Stimulated activated CD4-positive, alpha-beta T cell treated with anti-CD3 and anti-CD28 coated beads, Interleukin-2, amount 100 ng/mL, for 4 hours (primary cell): ENCODE data around the gene NTHL1.

Experiments used
- DNase-seq: peaks from one replicate; pipeline ENCODE4 v3.0.0-alpha.2; 2020; ENCODE audit warnings: low read depth

NTHL1 gene

GRCh38 chr16:2063861-2064260 is 16.2 kb upstream of the NTHL1 start:
- DNase-seq, result no peak

- DNase-seq, result no peak
Measured at GRCh38 chr16:2062801-2063200, 15.2 kb upstream of the NTHL1 start.

GRCh38 chr16:2061526-2061925 is 13.9 kb upstream of the NTHL1 start:
- no peak for DNase-seq

- DNase-seq, result no peak
Measured at GRCh38 chr16:2061023-2061422, 13.4 kb upstream of the NTHL1 start.

- DNase-seq, result no peak
Measured at GRCh38 chr16:2060346-2060745, 12.7 kb upstream of the NTHL1 start.

GRCh38 chr16:2058872-2059271 is 11.2 kb upstream of the NTHL1 start:
- DNase-seq, result no peak

GRCh38 chr16:2058420-2058819 is 10.8 kb upstream of the NTHL1 start:
- DNase-seq, result no peak

- no peak for DNase-seq
Measured at GRCh38 chr16:2057438-2057837, 9.8 kb upstream of the NTHL1 start.

- DNase-seq, result no peak
Measured at GRCh38 chr16:2056681-2057407, 9.2 kb upstream of the NTHL1 start.

- no peak for DNase-seq
Measured at GRCh38 chr16:2056077-2056476, 8.4 kb upstream of the NTHL1 start.

- no peak for DNase-seq
Measured at GRCh38 chr16:2054543-2055245, 7.1 kb upstream of the NTHL1 start.

- no peak for DNase-seq
Measured at GRCh38 chr16:2053897-2054296, 6.3 kb upstream of the NTHL1 start.

GRCh38 chr16:2053211-2053610 is 5.6 kb upstream of the NTHL1 start:
- DNase-seq, result no peak

- no peak for DNase-seq
Measured at GRCh38 chr16:2048116-2048543, 496 bp upstream of the NTHL1 start.

GRCh38 chr16:2046893-2047329 is 723 bp downstream of the NTHL1 start:
- DNase-seq, result no peak

- no peak for DNase-seq
Measured at GRCh38 chr16:2045965-2046892, 1.4 kb downstream of the NTHL1 start.

GRCh38 chr16:2044541-2044940 is 3.1 kb downstream of the NTHL1 start:
- no peak for DNase-seq

- DNase-seq, result no peak
Measured at GRCh38 chr16:2043667-2044451, 3.8 kb downstream of the NTHL1 start.

- no peak for DNase-seq
Measured at GRCh38 chr16:2042986-2043666, 4.5 kb downstream of the NTHL1 start.

GRCh38 chr16:2042171-2042985 is 5.3 kb downstream of the NTHL1 start:
- DNase-seq, result no peak
